ENCODE results near the gene GPAM.

Gene GPAM

DNA sequence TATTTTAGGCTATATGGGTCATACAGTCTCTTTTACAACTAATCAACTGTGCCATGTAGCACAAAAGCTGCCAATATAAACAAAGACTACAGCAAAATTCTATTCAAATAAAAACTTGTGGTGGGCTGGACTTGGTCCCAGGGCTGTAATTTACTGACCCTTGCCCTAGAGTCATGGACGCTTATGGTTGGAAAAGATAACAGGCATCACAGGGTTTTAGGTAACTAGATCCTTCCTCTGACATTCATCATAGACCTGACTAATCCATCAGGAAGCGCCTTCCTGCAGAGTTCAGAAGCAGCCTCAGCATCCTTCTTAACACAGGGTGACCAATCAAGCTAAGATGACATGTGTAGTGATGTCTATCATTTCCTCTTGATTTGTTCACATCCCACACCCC lies 40.2 kb upstream of the GPAM start:
- Histone ChIP-seq H3K27me3 (ENCODE audit: insufficient read depth, low read length) (no peaks in the 10 kb centered on the region), H3K4me3 (ENCODE audit: low read length) (no peak overlapping the region), H3K36me3 (ENCODE audit: insufficient read depth, low read length) (no peaks in the 10 kb centered on the region), H2AFZ (ENCODE audit: low read depth, low read length) (no peak overlapping the region), H3K4me1 (ENCODE audit: insufficient read depth, low read length) (no peaks in the 10 kb centered on the region), H3K9me3 (ENCODE audit: low read length) (peaks cover 2% of the 10 kb centered on the region)

DNA sequence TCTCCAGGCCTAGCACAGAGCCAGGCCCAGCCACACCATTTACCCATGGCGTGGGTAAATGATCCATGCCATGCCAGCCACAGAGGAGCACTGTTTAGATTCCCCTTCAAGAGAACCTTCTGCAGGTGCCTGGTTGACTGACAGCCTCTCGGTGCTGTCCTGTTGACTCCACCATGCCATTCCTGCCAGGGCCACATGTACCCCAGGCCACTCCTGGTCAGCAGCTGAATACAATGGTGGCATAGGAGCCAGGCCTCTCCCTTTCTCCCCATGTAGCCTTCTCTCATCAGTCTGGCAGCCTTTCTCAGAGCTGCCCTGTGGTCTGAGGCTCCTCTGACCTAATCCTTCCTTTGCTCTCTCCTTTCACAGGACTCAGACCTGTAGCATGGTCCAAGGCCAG lies 39.2 kb upstream of the GPAM start:
- Histone ChIP-seq H3K4me3 (ENCODE audit: low read length) (no peak overlapping the region), H3K4me1 (ENCODE audit: insufficient read depth, low read length) (no peaks in the 10 kb centered on the region), H3K27me3 (ENCODE audit: insufficient read depth, low read length) (no peaks in the 10 kb centered on the region), H3K9me3 (ENCODE audit: low read length) (peaks cover 2% of the 10 kb centered on the region), H2AFZ (ENCODE audit: low read depth, low read length) (no peak overlapping the region), H3K36me3 (ENCODE audit: insufficient read depth, low read length) (no peaks in the 10 kb centered on the region)

GRCh38 chr10:112221545-112221944 lies 38.0 kb upstream of the GPAM start:
- H3K4me3 ChIP-seq (ENCODE audit: low read length) = no peak overlapping the region
- H3K9me3 ChIP-seq (ENCODE audit: low read length) = peaks cover 2% of the 10 kb centered on the region
- H3K4me1 ChIP-seq (ENCODE audit: insufficient read depth, low read length) = no peaks in the 10 kb centered on the region
- H3K36me3 ChIP-seq (ENCODE audit: insufficient read depth, low read length) = no peaks in the 10 kb centered on the region
- no peak overlapping the region for H2AFZ ChIP-seq (ENCODE audit: low read depth, low read length)
- no peaks in the 10 kb centered on the region for H3K27me3 ChIP-seq (ENCODE audit: insufficient read depth, low read length)

DNA sequence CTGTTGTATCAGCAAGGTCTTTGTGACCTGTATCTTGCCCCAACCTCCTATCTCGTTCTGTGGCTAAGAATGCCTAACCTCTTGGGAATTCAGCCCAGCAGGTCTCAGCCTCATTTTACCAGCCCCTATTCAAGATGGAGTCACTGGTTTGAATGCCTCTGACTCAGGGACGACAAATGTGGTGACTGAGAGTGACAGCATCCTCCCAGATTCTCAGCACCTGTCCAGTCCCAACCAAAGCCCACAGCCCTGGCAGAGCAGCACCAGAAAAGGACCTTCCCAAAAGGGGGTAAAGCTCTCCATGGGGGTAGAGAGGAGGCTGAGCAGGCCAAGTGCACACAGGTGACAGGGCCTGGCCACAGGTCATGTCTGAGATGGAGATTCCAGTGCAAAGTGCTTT lies 35.4 kb upstream of the GPAM start:
- Histone ChIP-seq H3K4me3 (ENCODE audit: low read length) (no peak overlapping the region), H3K36me3 (ENCODE audit: insufficient read depth, low read length) (no peaks in the 10 kb centered on the region), H3K4me1 (ENCODE audit: insufficient read depth, low read length) (no peaks in the 10 kb centered on the region), H3K27me3 (ENCODE audit: insufficient read depth, low read length) (peaks cover 5% of the 10 kb centered on the region), H3K9me3 (ENCODE audit: low read length) (peaks cover 2% of the 10 kb centered on the region), H2AFZ (ENCODE audit: low read depth, low read length) (no peak overlapping the region)

- no peaks in the 10 kb centered on the region for H3K4me1 ChIP-seq (ENCODE audit: insufficient read depth, low read length)
- H3K36me3 ChIP-seq (ENCODE audit: insufficient read depth, low read length) = no peaks in the 10 kb centered on the region
- H3K4me3 ChIP-seq (ENCODE audit: low read length) = no peak overlapping the region
- peaks cover 5% of the 10 kb centered on the region for H3K27me3 ChIP-seq (ENCODE audit: insufficient read depth, low read length)
- no peak overlapping the region for H2AFZ ChIP-seq (ENCODE audit: low read depth, low read length)
- H3K9me3 ChIP-seq (ENCODE audit: low read length) = peaks cover 2% of the 10 kb centered on the region
These were observed 34.4 kb upstream of the GPAM start for GRCh38 chr10:112218036-112218390.

- no peak overlapping the region for H2AFZ ChIP-seq (ENCODE audit: low read depth, low read length)
- peaks cover 2% of the 10 kb centered on the region for H3K9me3 ChIP-seq (ENCODE audit: low read length)
- no peak overlapping the region for H3K4me3 ChIP-seq (ENCODE audit: low read length)
- peaks cover 5% of the 10 kb centered on the region for H3K27me3 ChIP-seq (ENCODE audit: insufficient read depth, low read length)
- no peaks in the 10 kb centered on the region for H3K4me1 ChIP-seq (ENCODE audit: insufficient read depth, low read length)
- H3K36me3 ChIP-seq (ENCODE audit: insufficient read depth, low read length) = no peaks in the 10 kb centered on the region
These were observed 33.9 kb upstream of the GPAM start for GRCh38 chr10:112217386-112218035.

DNA sequence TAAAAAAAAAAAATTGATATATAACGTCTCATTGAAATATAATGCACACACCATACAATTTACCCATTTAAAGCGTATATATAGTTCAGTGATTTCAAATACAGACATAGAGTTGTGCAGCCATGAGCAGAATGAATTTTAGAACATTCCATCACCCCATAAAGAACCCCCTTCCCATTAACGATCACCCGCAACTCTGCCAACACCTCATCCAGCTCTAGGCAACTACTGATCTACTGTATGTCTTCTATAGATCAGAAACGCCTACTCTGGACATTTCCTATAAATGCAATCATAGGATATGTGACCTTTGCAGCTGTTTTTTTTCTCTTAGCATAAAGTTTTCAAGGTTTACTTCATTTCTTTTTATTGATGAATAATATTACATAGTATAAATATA lies 33.4 kb upstream of the GPAM start:
- peaks cover 2% of the 10 kb centered on the region for H3K9me3 ChIP-seq (ENCODE audit: low read length)
- H3K4me1 ChIP-seq (ENCODE audit: insufficient read depth, low read length) = no peaks in the 10 kb centered on the region
- H3K36me3 ChIP-seq (ENCODE audit: insufficient read depth, low read length) = no peaks in the 10 kb centered on the region

DNA sequence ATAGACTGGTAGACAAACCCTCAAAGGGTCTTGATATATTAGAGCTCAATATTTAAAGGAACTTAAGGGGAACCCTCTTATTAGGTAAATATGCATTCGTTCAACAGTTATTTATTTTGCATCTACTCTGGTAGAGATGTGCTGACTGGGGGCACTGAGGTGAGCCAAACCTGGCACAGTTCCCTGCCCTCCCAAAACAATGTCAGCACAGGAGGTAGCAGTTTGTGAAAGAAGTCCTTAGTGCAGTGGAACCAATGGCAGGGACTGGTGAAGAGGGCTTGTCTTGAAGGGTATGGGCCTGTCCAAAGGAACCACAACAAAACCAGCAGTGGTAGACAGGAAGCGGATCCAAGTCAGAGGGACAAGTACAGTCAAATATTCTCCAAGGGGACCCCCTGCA lies 32.6 kb upstream of the GPAM start:
- Histone ChIP-seq H3K4me3 (ENCODE audit: low read length) (no peak overlapping the region), H3K36me3 (ENCODE audit: insufficient read depth, low read length) (no peaks in the 10 kb centered on the region), H3K4me1 (ENCODE audit: insufficient read depth, low read length) (no peaks in the 10 kb centered on the region), H3K9me3 (ENCODE audit: low read length) (peaks cover 2% of the 10 kb centered on the region), H3K27me3 (ENCODE audit: insufficient read depth, low read length) (peaks cover 5% of the 10 kb centered on the region), H2AFZ (ENCODE audit: low read depth, low read length) (no peak overlapping the region)

More for the DNA sequence above, 33.4 kb upstream of the GPAM start:
- peaks cover 5% of the 10 kb centered on the region for H3K27me3 ChIP-seq (ENCODE audit: insufficient read depth, low read length)
- H2AFZ ChIP-seq (ENCODE audit: low read depth, low read length) = no peak overlapping the region
- H3K4me3 ChIP-seq (ENCODE audit: low read length) = no peak overlapping the region

- no peak overlapping the region for H3K4me3 ChIP-seq (ENCODE audit: low read length)
- H3K9me3 ChIP-seq (ENCODE audit: low read length) = peaks cover 2% of the 10 kb centered on the region
- no peak overlapping the region for H2AFZ ChIP-seq (ENCODE audit: low read depth, low read length)
- H3K4me1 ChIP-seq (ENCODE audit: insufficient read depth, low read length) = peaks cover 7% of the 10 kb centered on the region
- peaks cover 5% of the 10 kb centered on the region for H3K27me3 ChIP-seq (ENCODE audit: insufficient read depth, low read length)
- no peaks in the 10 kb centered on the region for H3K36me3 ChIP-seq (ENCODE audit: insufficient read depth, low read length)
These were observed 31.8 kb upstream of the GPAM start for GRCh38 chr10:112215342-112215774.

DNA sequence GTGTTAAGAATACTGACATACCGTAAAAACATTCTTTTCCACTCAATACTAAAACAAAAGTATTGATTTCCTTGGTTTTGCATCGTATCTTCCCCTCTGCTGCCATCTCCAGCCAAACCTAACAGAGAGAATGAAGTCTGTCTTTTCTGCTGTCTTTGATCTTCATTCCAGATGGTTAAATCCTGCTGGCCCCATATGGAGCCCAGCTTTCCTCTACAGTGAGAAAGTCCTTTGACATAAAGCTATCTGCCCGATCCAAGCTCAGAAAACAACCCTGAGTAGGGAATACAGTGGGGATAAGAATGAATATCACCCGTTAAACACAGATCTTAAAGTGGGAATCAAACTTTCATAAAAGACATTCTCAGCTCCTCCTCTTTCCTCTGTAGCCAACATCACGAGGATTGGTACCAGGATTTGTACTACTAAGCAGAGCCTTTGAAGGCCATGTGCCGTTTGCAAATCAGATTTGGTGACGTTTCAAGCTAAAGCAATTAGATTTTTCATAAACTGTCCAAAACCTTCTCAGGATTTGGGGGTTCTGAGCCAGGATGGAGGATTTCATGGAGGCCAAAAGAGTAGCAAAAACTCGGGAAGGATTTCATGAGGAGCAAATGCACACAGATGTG lies 30.8 kb upstream of the GPAM start:
- no peaks in the 10 kb centered on the region for H3K36me3 ChIP-seq (ENCODE audit: insufficient read depth, low read length)
- H2AFZ ChIP-seq (ENCODE audit: low read depth, low read length) = no peak overlapping the region
- H3K4me3 ChIP-seq (ENCODE audit: low read length) = no peak overlapping the region
- peaks cover 5% of the 10 kb centered on the region for H3K27me3 ChIP-seq (ENCODE audit: insufficient read depth, low read length)
- H3K4me1 ChIP-seq (ENCODE audit: insufficient read depth, low read length) = peaks cover 17% of the 10 kb centered on the region
- H3K9me3 ChIP-seq (ENCODE audit: low read length) = no peaks in the 10 kb centered on the region

DNA sequence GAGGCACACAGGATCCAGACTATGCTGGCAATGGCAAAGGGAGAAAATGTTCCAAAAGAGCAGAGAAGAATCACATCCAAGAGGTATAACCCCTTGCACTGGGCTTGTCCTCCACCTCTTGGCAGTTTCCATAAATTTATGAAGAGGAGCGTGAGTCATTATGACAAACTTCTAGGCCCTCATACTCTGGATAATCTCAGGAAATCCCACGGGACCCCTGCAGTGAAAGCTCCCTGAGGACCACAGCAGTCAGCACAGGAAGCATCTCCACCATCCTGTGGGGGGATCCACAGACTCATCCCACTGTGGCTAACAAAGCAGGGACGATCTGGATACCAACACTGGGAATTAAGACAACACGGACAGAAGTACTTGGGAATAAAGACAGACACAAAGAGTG lies 30.3 kb upstream of the GPAM start:
- H3K27me3 ChIP-seq (ENCODE audit: insufficient read depth, low read length) = peaks cover 5% of the 10 kb centered on the region
- H3K4me1 ChIP-seq (ENCODE audit: insufficient read depth, low read length) = peaks cover 22% of the 10 kb centered on the region
- H3K36me3 ChIP-seq (ENCODE audit: insufficient read depth, low read length) = no peaks in the 10 kb centered on the region
- no peak overlapping the region for H3K4me3 ChIP-seq (ENCODE audit: low read length)
- no peaks in the 10 kb centered on the region for H3K9me3 ChIP-seq (ENCODE audit: low read length)
- H2AFZ ChIP-seq (ENCODE audit: low read depth, low read length) = no peak overlapping the region

DNA sequence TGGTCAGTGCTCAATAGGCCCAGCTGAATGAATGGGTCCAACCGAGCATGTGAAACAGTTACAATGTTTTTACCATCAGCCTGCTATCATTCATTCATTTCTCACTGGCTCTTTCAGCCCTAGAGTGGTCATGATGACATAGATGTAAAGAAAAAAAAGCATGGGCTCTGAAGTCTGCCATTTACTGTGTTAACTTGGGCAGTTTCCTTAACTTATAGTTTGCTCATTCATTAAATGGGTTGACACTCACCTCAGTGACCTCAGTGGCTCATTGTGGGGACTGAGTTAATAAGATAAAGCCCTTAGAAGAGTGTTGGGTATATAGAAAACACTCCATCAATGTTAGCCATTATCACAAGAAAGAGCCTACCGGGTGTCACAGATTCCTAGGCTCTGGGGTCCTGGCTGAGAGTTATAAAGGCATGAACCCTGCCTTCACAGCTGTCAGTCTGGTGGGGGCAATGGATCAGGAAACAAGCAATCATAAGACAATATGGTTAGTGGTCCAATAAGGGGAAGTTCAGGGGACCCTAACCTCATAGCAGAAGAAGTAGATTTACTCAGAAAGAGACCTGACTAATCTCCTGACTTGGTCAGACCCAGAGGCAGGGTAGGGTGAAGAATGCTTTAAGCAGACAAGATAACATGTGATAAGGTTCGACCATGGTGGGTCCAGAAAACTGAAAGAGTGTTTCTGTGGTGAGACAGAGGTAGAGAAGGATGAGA lies 29.7 kb upstream of the GPAM start:
- Histone ChIP-seq H2AFZ (ENCODE audit: low read depth, low read length) (no peak overlapping the region), H3K36me3 (ENCODE audit: insufficient read depth, low read length) (no peaks in the 10 kb centered on the region), H3K4me3 (ENCODE audit: low read length) (no peak overlapping the region), H3K4me1 (ENCODE audit: insufficient read depth, low read length) (peaks cover 23% of the 10 kb centered on the region), H3K9me3 (ENCODE audit: low read length) (no peaks in the 10 kb centered on the region), H3K27me3 (ENCODE audit: insufficient read depth, low read length) (peaks cover 5% of the 10 kb centered on the region)

- Histone ChIP-seq H3K36me3 (ENCODE audit: insufficient read depth, low read length) (no peaks in the 10 kb centered on the region), H3K27me3 (ENCODE audit: insufficient read depth, low read length) (peaks cover 5% of the 10 kb centered on the region), H2AFZ (ENCODE audit: low read depth, low read length) (no peak overlapping the region), H3K9me3 (ENCODE audit: low read length) (no peaks in the 10 kb centered on the region), H3K4me3 (ENCODE audit: low read length) (no peak overlapping the region), H3K4me1 (ENCODE audit: insufficient read depth, low read length) (peaks cover 23% of the 10 kb centered on the region)
These were observed 27.1 kb upstream of the GPAM start for GRCh38 chr10:112210666-112211065.

Data from neuron (in vitro differentiated cells).